ENCODE data around the gene OSBPL7.

OSBPL7 gene

GRCh38 chr17:47823519-47823918 lies 1.9 kb upstream of the OSBPL7 start:
- no peak for DNase-seq (ENCODE audit: low read depth in 2 of 2)

DNA sequence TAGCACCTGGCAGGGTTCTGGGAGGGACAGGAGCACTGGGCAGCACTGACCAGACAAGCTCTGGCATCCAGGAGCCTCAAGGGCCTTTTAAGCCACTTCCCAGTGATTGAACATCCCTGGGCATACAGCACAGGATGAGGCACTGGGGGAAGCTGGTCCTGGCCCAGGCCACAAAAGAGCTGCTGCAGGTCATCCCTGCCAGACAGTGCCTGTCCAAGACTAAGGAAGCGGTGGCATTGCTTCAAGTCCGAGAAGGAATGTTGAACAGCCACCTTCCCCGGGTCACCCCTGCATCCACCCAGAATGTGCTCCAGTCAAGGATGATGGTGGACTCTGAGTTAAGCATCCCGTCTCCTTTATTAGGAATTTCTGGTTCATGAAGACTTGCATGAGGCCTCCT lies 1.2 kb upstream of the OSBPL7 start:
- DNase-seq (ENCODE audit: low read depth in 2 of 2), result no peak

GRCh38 chr17:47821031-47821423 lies 567 bp downstream of the OSBPL7 start:
- no peak for DNase-seq (ENCODE audit: low read depth in 2 of 2)

GRCh38 chr17:47820033-47820789 lies 1.4 kb downstream of the OSBPL7 start:
- DNase-seq (ENCODE audit: low read depth in 2 of 2), result no peak

DNA sequence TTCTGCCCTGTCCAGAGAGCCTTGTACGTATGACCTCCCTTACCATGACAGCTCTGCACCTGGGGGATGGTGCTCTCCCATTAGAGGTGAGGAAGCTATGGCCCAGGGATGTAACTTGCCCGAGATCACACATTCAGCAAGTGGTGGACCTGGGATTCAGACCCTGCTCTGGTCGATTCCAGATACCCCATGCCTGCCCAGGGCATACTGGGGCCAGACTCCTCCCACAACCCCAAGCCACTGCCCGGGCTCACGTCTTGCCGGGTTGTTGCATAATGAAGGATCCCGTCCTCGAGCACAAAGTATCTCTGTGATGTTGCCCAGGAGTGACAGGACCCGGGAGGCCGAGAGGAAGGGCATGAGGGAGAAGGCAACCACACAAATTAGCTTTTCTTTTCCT lies 2.1 kb downstream of the OSBPL7 start:
- no peak for DNase-seq (ENCODE audit: low read depth in 2 of 2)

- DNase-seq (ENCODE audit: low read depth in 2 of 2), result no peak
Measured at GRCh38 chr17:47818002-47818695, 3.4 kb downstream of the OSBPL7 start.

DNA sequence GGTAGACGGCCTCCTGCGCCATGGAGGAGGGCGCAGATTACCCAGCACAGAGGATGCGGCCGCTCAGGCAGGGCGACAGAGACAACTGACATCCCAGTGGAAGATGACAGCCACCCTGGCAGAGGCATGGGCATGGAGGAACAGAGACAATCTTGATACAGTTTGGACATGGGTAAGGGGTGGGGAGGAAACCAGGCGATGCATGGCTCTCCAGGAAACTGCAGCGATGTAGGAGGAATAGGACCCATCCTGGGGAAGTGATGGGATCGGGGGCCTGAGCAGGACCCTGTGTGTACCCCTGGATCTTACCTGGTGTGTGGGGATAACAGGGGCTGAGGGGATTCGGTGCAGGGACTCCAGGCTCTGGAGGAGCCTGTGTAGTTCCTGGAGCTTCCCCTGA lies 4.6 kb downstream of the OSBPL7 start:
- DNase-seq (ENCODE audit: low read depth in 2 of 2), result no peak

- no peak for DNase-seq (ENCODE audit: low read depth in 2 of 2)
Measured at GRCh38 chr17:47816111-47816735, 5.4 kb downstream of the OSBPL7 start.

- no peak for DNase-seq (ENCODE audit: low read depth in 2 of 2)
Measured at GRCh38 chr17:47815106-47815918, 6.3 kb downstream of the OSBPL7 start.

GRCh38 chr17:47813512-47814031 lies 8.0 kb downstream of the OSBPL7 start:
- DNase-seq (ENCODE audit: low read depth in 2 of 2), result no peak

DNA sequence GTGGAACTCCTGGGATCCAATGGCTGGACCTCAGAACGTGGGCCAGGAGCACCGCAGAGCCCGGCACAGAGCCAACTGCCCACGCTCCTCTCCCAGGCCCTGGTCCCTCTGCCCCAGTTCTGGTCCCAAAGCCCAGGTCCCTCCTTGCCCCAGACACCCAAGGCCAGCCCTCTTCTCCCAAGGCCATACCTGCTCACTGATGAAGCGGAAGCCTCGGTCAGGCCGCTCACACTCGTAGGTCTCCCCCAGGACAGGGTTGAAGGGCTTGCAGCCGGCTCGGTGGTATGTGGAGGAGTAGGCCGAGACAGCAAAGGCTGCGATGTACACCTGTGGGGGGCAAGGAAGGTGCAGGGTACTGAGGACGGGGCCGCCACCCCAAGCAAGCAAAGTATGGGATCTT lies 8.5 kb downstream of the OSBPL7 start:
- no peak for DNase-seq (ENCODE audit: low read depth in 2 of 2)

GRCh38 chr17:47812146-47812920 lies 9.3 kb downstream of the OSBPL7 start:
- no peak for DNase-seq (ENCODE audit: low read depth in 2 of 2)

- no peak for DNase-seq (ENCODE audit: low read depth in 2 of 2)
Measured at GRCh38 chr17:47811709-47812108, 9.9 kb downstream of the OSBPL7 start.

- no peak for DNase-seq (ENCODE audit: low read depth in 2 of 2)
Measured at GRCh38 chr17:47810901-47811635, 10.5 kb downstream of the OSBPL7 start.

DNA sequence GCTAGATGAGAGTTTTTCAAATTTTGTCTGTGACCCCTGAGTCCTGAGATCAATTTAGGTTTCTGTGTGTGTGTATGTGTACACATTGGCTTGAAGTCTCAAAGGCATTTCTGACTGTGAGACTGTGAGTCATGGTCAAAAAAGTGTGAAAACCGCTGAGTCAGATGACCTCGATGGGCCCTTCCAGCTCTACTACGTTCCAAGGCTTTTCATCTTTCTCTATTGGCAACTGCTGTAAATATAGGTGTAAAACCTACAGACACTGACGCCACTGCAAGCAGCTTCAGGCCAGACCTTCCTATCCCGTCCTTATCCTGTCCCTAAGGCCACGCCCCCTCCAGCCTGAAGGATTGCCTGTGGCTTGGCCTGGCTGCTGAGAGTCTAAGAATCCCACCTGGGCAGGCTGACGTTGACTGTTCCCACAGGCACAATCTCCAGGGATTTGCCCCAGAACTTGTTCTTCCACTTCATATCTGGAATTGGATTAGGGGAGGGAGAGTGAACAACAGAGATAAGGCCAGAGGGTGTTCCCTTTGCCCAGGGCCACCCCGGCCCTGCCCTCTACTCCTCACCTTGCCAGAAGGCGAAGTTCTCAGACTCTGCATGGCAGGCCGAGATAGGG lies 11.3 kb downstream of the OSBPL7 start:
- DNase-seq (ENCODE audit: low read depth in 2 of 2), result no peak

GRCh38 chr17:47808830-47809480 lies 12.6 kb downstream of the OSBPL7 start:
- DNase-seq (ENCODE audit: low read depth in 2 of 2), result no peak

DNA sequence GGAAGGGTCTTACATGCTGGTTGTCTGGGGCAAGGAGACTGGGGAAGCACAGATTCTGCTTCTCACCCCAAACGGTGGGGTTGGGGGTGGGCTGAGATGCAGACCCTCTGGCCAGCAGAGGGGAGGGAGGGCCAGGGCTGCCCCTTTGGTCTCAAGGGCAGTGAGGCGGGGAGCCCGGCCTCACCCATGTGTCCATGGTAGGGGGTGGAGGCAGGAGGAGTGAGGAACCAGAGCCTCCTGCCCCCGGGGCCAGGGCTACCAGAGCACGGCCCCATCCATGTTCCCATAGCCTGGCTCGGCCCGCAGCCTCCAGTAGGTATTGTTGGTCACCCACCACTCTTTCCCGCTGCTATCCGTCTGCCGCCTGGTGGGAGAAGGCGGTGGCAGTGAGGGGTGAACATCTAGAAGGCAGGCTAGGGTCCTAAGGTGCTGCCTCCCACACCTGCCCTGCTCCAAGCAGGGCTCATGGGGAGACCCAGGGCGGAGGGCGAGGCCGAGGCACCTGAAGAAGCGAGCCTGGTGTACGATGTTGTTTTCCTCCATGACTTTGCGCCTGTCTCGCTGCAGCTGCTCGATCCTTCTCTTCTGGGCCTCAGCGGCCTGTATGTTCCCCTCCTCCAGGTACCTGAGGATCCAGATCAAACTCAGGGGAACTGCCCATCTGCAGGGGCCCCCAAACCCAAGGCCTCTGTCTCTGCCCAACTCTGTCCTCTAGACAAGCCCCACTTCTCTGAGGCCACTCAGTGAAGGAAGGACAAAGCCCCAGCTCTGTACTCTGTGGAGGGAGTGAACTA lies 13.4 kb downstream of the OSBPL7 start:
- no peak for DNase-seq (ENCODE audit: low read depth in 2 of 2)

DNA sequence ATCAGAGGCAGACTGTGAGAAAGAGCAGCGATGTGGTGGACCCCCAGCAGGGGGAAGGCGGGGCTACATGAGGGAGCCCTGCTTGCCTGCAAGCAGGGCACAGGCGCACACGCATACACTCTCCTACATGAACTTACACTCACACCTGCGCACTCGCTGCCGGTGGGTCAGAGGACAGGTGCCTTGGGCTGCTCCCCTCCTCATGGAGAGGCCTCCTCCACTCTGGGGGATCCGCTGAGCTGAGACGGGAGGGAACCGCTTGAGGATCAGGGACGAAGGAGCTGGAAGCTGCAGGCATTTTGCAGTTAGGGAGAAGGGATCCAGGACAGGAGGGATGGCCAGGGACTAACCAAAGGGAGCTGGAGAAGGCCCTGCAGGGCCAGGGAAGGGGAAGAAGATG lies 14.2 kb downstream of the OSBPL7 start:
- no peak for DNase-seq (ENCODE audit: low read depth in 2 of 2)

GRCh38 chr17:47806913-47807255 lies 14.7 kb downstream of the OSBPL7 start:
- no peak for DNase-seq (ENCODE audit: low read depth in 2 of 2)
